ENCODE measurements around the gene KAZN.
A peak's percentile ranks its signal among the peaks of the same experiment; 100 is the strongest.

Gene KAZN

DNA sequence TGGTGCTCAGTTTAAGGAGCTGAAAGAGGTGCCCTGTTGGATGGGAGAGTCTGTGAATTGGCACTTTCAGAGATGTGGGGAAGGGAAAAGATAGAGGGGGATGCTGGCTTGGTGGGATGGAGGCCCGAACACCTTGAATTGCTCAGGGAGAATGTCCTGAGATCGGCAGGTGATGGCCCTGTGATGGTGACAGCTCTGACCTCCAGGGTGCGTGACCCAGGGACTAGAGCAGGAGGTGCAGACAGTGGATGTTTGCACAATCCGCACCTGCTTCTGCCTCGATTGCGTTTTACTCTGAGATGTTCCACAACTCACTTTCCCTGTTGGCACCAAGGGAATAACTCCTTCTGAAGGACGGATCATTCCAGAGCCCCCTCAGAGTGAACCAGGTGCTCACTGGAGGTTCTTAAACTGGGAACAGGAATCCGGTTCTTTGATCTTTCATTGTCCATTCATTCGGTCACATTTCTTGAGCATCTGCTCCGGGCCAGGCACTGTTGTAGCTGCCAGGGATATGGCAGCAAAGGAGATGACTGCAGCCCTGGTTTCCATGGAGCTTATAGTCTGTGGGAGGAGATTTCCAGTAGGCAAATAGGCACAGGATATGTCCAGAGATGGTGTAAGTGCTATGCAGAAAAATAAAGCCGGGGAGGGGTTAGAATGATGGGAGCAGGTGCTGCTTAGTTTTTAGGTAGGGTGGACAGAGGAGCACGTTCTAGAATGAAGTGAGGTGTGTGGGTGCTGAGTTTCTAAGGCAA, 328.5 kb downstream of the KAZN start:
- DNase-seq (ENCODE audit: low spot score): no peak
- FAIRE-seq: no peak

DNA sequence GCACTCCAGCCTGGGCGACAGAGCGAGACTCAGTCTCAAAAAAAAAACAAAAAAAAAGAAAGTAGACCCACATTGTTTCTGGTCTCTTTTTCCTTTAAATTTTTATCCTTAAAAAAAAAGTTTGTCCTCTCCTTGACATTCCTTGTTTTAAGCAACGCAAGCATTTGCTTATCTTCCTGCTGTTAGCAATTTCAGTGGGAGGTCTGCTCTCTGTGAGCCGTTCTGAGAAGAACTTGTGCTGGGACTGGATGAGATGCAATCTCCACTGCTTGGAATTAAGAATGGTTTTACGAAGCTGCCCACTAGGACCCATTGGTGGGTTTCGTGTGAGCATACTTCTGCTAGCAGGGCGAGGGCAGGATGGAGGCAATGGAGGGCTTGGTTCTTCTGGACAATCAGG, 329.9 kb downstream of the KAZN start:
- FAIRE-seq (no peak), DNase-seq (ENCODE audit: low spot score) (no peak)

DNA sequence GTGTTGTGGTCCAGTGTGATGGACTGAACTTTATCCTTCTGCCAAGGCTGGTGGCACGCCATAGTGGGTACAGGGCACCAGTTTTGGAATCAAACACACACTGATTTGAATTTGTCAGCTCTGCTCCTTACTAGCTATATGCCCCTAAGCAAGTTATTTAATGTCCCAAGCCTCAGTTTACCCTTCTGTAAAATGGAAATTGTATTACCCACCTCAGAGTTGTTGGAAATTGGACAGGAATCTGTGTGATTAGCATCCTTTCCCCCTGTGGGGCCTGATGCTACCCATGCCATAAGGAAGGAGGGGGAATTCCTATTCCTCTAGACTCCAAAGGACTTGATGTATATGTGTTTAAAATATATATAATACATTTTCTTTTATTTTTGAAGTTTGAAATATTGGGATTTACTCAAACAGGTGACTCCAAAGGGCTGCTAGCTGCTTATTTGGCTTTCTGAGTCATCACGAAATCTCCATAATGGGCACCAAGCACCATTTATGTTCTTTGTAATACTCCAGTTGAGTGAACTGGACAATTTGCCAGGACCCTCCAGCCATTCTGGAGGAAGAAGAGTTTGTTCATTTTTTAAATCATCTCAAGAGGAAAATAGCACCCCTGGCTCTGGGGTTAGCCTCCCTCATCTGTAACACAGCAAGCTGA, 330.5 kb downstream of the KAZN start:
- no peak for DNase-seq (ENCODE audit: low spot score)
- FAIRE-seq: no peak

DNA sequence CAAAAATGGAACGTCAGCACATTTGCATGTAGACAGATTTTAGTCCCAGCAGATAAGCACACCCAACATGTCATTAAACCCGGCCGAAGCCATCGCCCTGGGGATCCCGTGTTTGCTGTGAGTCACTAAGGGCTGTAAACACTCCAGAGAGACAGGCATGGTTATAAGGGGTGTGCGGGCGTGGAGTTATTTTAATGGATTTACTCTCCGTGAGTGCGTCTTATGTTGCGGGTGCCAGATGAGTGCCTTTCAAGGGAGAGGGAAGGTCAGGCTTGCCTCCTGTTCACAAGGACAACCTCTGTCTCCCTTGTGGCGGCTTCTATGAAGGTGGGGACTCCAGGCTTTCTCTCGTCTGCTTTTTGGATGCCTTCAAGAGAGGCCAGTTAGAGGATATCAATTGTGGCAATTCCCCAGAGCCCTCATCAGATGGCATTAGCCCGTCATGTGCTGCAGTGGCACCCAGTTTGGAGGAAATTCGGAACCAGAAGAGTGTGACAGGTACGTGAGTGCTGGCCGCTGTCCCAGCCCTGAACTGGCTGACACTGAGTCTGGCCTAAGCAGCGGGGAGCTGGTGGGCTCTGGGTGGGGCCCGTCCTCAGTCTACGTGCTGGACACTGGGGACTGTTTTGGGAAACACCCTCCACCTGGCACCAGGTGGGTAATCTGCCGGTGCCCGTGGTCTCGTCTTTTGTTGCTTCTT, 331.2 kb downstream of the KAZN start:
- FAIRE-seq (no peak), DNase-seq (ENCODE audit: low spot score) (no peak)

GRCh38 chr1:14930247-14930965, 331.9 kb downstream of the KAZN start:
- DNase-seq (ENCODE audit: low spot score) (no peak), FAIRE-seq (no peak)

DNA sequence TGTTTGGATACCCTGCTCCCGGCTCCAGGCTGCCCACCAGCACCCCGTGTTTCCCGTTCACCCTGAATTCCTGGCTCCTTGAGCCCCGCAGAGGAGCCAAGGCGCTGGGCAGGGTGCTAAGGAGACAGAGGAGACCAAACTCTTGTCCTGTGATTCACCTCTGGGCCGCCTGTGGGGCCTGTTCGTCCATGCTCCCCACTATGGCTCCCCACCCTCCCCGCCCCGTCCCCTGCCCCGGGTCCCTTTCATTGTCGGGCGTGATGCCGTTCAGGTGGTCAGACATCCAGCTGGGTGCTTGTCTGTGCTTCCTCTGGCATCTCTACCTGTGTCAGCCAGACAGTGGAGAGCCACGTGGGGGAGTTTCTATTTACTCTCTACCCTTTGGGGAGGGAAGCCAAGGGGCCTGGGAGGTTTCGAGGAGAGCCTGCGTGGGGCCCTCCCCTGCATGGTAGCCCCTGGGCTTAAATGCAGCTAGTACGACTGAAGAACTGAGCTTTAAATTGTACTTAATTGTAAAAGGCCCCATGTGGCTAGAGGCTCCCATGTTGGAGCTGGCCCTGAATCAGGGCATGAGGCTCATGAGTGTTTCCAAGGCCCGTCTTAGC, 333.7 kb downstream of the KAZN start:
- no peak for DNase-seq (ENCODE audit: low spot score)
- no peak for FAIRE-seq

- DNase-seq (ENCODE audit: low spot score) (no peak), FAIRE-seq (no peak)
Measured at GRCh38 chr1:14934867-14935266, 336.4 kb downstream of the KAZN start.

DNA sequence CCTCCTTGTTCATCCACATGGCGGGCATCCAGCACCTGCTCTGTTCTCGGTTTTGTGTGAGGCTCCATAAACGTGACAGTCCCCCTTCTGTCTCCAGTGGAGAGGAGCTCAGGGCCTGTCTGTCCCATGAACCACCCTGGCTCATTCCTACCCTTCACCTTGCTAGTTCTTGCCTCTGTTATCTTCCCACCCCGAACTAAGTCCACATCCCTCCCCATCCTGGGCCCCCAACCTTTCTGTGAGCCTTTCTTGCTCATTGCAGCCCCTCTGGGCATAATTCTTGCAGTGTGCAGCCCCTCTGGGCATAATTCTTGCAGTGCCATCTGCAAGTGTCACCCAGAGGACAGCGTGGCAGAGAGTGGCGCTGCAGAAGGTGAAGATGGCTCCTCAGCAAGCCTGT, 338.3 kb downstream of the KAZN start:
- no peak for DNase-seq (ENCODE audit: low spot score)
- FAIRE-seq: no peak

DNA sequence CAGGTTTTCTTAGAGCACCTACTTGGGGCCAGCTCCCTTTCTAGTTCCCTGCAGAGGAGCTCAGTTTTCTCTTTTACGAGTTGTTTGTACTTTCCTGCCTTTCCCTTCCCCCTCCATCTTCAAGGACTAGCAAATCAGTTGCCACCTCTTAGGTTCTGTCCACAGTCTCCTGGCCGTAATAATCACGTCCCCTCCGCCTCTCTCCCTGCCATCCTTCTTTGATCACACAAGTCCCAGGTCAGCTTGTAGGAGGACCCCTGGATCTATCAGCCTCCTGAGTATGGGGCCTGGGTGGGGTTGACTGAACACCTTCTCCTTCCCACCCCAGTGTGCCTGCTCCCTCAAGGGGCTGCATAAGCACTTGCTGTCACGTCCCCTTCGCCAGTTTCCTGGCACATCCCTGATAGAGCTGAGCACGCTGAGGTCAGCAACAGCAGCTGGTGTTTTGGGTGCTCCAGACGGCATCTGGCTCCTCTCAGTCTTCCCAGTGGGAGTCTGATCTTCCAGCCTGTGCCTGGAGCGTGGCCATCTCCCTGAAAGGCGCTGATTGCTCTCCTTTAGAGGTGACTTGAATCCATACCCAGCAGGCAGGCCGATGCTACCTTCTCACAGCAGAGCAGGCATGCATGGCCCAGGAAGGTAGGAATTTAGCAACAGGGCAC, 338.9 kb downstream of the KAZN start:
- FAIRE-seq (no peak), DNase-seq (ENCODE audit: low spot score) (no peak)

DNA sequence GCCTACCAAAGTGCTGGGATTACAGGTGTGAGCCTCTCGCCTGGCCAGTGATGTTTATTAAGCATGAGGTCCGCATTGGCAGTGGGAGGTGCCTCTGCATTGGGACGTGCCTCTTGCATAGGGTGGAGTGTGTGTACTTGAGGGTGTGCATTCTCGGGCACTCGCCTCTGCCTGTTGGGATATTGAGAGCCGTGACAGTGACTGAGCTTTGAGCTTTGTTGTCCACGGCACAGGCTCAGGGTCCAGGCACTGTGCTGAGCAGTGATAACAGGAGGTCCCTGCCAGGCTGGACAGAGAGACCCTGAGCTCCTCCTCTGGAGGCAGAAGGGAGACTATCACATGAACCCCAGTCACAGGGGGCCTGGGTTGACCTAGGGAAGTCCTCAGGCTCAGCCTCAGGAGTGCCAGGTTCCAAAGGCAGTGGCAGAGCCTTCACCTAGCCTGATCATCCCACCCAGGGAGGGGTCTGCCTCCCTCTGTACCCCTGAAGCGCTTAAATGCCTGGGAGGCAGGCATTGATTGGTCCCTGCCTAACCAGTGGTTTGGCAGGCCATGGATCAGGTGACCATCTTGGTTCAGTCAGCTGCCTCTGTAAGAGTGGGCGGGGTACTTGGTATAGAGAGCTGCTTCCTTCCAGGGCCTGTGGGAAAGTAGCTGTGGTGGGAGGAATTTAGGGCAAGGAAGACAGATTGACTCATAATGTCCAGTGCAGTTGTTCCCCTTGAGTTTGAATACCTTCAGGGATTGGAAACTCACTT, 341.2 kb downstream of the KAZN start:
- DNase-seq (ENCODE audit: low spot score): peak; percentile 21
- FAIRE-seq: peak; percentile 27

DNA sequence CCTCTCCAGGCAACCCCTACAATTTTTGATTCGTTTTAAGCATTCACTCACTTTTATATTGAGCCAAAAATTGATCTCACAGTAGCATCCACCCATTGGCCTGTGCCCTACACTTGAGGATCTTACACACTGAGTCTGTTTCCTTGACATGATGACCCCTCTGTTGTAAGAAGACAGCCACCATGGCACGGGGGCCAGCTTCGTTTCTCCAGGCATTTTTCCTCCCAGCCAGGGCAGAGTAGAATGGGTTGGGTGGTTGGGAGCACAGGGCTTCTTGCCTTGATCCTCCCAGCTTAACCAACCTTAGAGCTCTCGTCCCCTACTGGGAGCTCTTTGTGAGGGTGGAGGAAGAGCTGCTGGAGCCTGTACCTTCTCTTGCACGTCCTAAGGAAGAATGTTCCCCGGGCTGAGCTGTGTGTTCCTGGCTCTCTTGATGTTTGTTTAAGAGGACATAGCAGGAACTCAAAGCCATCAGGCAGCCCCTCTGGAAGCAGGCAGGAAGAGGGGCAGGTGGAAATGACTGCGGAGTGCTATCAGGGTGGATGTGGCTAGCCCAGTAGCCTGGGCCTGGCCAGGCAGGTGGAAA, 341.9 kb downstream of the KAZN start:
- FAIRE-seq (no peak), DNase-seq (ENCODE audit: low spot score) (no peak)

DNA sequence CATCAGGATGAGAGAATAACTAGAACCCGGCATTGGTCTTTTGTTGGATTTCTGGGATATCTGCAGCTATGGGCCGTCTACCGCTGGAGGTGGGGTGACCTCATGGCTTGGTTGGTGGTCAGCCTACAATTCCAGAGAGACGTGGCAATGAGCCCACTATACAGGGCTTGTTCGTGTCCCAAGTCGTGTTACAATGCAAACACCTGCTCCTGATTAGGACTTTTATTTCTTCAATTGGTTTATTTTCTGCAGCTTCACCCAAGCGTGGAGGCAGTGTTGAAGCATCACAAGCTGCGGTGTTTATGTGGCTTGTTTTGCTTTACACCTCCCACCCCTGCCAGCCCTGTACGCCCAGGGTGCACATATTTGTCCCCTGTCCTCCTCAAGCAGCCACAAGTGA, 343.4 kb downstream of the KAZN start:
- DNase-seq (ENCODE audit: low spot score) (no peak), FAIRE-seq (no peak)

DNA sequence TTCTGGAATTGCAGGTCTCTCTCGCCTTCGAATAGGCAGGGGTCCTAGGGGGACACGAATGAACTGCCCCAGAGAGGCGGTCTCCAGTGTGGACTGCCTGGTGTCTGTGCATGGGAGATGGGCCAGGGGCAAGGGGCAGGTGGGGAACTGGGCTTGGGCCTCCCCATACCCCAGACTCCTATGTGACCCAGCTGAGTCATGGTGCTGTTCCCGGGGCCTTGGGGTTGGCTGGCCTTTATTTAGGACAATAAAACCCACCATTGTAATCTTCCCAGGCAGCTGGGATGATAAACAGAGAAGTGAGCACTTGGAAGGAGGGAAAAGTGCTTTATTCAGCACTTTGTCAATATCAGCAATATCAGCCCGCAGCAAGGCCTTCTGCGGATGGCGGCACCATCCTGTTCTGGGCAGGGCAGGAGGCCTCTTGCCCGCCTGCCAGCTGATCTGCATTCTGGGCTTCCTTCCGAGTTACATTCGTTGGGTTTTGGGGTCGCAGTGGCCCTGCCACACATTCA, 346.0 kb downstream of the KAZN start:
- DNase-seq (ENCODE audit: low spot score): no peak
- no peak for FAIRE-seq

DNA sequence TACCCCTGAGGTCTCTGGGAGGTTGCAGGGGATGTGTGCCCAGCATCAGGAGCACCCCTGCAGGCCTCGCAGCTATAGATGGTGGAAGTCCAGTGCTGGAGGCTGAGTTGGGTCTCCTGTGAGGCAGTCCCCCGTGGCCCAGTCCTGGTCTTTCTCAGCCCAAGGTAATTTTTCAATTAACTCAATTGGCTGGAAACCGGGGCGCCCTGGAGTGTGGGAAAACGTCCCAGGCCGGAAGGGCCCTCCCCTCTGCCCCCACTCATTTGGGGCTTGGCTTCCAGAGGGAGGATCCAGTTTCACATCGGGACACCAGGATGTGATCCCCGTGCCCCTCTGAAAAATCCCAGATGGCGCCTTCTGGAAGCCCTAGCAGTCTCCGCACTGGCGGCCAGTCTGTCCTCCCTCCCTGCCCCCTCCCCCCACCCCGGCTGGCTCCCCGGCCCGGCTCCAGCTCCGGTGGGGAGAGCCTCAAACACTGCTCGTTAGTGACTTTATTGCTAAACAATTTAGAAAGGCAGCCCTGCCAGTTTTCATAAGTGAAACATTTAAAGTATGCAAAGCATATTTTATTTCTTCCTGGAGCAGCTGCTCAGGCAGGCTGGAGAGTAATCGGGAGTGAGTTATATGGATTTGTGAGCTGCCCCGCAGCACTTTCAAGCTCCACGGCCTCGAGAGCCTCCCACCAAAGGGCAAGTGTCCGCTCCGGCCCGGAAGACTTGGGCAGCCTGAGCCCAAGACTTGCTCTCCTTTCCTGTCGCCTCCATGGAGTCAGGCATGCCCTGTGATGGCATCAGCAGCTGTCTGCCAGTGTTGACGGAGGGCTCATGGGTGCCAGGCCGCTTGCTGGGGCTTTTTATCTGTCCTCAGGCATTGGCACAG, 346.9 kb downstream of the KAZN start:
- DNase-seq (ENCODE audit: low spot score): peak; percentile 37
- FAIRE-seq: no peak

DNA sequence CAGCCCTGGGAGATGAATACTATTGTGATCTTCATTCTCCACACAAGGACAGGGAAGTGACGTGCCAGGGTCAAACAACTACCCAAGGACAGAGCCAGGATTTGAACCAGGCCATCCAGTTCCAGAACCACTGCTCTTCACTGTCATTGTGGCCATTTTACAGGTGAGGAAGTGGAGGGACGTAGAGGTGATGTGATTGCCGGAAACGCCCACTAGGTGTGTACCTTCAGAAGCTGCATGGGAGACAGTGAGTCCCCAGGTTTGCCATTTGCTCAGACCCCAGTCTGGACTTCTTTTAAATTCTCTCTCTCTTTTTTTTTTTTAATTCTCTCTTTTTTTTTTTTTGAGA, 347.5 kb downstream of the KAZN start:
- FAIRE-seq (no peak), DNase-seq (ENCODE audit: low spot score) (no peak)

GRCh38 chr1:14946684-14947238, 348.3 kb downstream of the KAZN start:
- no peak for FAIRE-seq
- peak; percentile 48 for DNase-seq (ENCODE audit: low spot score)

DNA sequence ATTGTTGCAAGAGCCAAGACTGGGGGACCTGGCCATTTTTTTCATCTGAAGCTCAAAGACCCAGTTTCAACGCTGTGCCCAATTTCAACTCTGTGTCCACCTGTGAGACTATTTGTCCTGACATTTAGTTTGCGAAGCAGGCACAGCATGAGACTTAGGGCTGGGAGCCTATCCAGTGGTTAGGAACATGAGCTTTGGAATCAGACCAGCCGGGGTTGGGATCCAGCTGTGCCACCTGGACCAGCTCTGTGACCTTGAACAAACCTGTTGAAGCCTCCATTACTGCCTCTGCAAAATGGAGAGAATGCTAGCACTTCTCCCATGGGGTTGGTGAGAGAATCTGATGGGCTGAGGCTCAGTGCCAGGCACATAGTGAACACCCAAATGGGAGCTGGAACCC, 348.9 kb downstream of the KAZN start:
- no peak for DNase-seq (ENCODE audit: low spot score)
- no peak for FAIRE-seq

GRCh38 chr1:14948112-14948652, 349.7 kb downstream of the KAZN start:
- FAIRE-seq (no peak), DNase-seq (ENCODE audit: low spot score) (no peak)

All from urothelium cell line (cell line).